ENCODE results near the gene CCDC88C.
"Not testable (repeated sequence)": the region's sequence is repeated elsewhere in the genome, so short reads cannot be mapped to it uniquely, and the experiment has no call there.

Gene CCDC88C

GRCh38 chr14:91241863-91242262 is 175.8 kb downstream of the CCDC88C start:
- DNase-seq = peak; percentile 63 to 76

- no peak for DNase-seq
Observed at GRCh38 chr14:91238661-91239060, 179.0 kb downstream of the CCDC88C start.

- DNase-seq = no peak
Observed at GRCh38 chr14:91238085-91238484, 179.5 kb downstream of the CCDC88C start.

GRCh38 chr14:91237219-91237618 is 180.4 kb downstream of the CCDC88C start:
- DNase-seq = no peak

GRCh38 chr14:91235841-91236240 is 181.8 kb downstream of the CCDC88C start:
- no peak for DNase-seq

GRCh38 chr14:91234791-91235114 is 182.9 kb downstream of the CCDC88C start:
- no peak for DNase-seq

- DNase-seq = no peak
Observed at GRCh38 chr14:91233936-91234790, 183.5 kb downstream of the CCDC88C start.

GRCh38 chr14:91232603-91233002 is 185.0 kb downstream of the CCDC88C start:
- DNase-seq = no peak

- peak in 1 of 2 experiments; percentile 9 for DNase-seq
Observed at GRCh38 chr14:91232052-91232451, 185.6 kb downstream of the CCDC88C start.

- DNase-seq = no peak
Observed at GRCh38 chr14:91231446-91231845, 186.2 kb downstream of the CCDC88C start.

GRCh38 chr14:91230397-91231035 is 187.1 kb downstream of the CCDC88C start:
- DNase-seq = no peak

GRCh38 chr14:91229743-91230200 is 187.8 kb downstream of the CCDC88C start:
- peak; percentile 77 to 82 for DNase-seq

- no peak for DNase-seq
Observed at GRCh38 chr14:91229005-91229382, 188.6 kb downstream of the CCDC88C start.

- DNase-seq = no peak
Observed at GRCh38 chr14:91228112-91229004, 189.3 kb downstream of the CCDC88C start.

- no peak for DNase-seq
Observed at GRCh38 chr14:91227183-91227628, 190.4 kb downstream of the CCDC88C start.

- not testable (repeated sequence) for DNase-seq
Observed at GRCh38 chr14:91226360-91226759, 191.3 kb downstream of the CCDC88C start.

GRCh38 chr14:91225025-91225424 is 192.6 kb downstream of the CCDC88C start:
- DNase-seq = no peak

- DNase-seq = no peak
Observed at GRCh38 chr14:91223028-91223783, 194.4 kb downstream of the CCDC88C start.

All from AML-193 (cell line).